PC-3 (cell line): Measurements from ENCODE around the gene SPINK1.

Experiments used
- CTCF ChIP-seq: fragments of 300-600 bp; sonication (generic); conservative IDR thresholded peaks from 2 replicates; pipeline ENCODE4 v1.5.1; 2017; ENCODE audit warnings: antibody characterized with exemption, low read depth, mild to moderate bottlenecking, low read length
- EZH2 ChIP-seq: fragments of 300-600 bp; sonication (generic); IDR thresholded peaks from one replicate; pipeline ENCODE4 v1.6.1; 2017; ENCODE audit warnings: antibody characterized with exemption, mild to moderate bottlenecking, low read length; ENCODE audit not compliant: unreplicated experiment
- EZH2phosphoT487 ChIP-seq: fragments of 300-600 bp; sonication (generic); IDR thresholded peaks from 2 replicates; pipeline ENCODE4 v1.6.1; 2018; ENCODE audit warnings: mild to moderate bottlenecking, antibody characterized with exemption, low read length, borderline replicate concordance

GRCh38 chr5:147831465-147831864 lies at the start of gene SPINK1:
- TF ChIP-seq CTCF: no peak
- no peak for TF ChIP-seq EZH2
- TF ChIP-seq EZH2phosphoT487: no peak
